Measurements from ENCODE around the gene MAFG.

DNA sequence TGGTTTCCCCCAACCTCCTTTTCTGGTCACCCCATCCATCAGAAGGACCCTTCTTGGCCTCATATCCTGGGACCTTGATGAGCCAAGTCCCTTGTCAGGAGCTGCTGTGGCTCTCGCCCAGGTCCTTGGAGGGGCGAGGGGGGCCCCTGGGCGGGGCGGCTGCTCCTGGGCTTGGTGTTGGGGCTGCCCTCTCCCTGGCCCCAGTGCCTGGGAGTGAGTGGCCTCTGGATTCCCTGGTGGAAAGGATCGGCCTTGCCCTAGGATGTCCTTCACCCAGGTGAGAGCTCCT, 39.7 kb upstream of the MAFG start:
- TF ChIP-seq, protein P1, sequence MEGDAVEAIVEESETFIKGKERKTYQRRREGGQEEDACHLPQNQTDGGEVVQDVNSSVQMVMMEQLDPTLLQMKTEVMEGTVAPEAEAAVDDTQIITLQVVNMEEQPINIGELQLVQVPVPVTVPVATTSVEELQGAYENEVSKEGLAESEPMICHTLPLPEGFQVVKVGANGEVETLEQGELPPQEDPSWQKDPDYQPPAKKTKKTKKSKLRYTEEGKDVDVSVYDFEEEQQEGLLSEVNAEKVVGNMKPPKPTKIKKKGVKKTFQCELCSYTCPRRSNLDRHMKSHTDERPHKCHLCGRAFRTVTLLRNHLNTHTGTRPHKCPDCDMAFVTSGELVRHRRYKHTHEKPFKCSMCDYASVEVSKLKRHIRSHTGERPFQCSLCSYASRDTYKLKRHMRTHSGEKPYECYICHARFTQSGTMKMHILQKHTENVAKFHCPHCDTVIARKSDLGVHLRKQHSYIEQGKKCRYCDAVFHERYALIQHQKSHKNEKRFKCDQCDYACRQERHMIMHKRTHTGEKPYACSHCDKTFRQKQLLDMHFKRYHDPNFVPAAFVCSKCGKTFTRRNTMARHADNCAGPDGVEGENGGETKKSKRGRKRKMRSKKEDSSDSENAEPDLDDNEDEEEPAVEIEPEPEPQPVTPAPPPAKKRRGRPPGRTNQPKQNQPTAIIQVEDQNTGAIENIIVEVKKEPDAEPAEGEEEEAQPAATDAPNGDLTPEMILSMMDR (IDR thresholded peaks at IDR 0.05 in 8 of 11, conservative IDR thresholded peaks at IDR 0.05 in 3 of 11) = no peak
- TF ChIP-seq POLR2A (IDR thresholded peaks at IDR 0.05) = no peak
